T47D (cell line): ENCODE data around the gene SLC9A5.

Experiments
- DNase-seq, 2 experiments: peaks; one replicate each; pipeline versions ENCODE4 v3.0.0 to v3.0.0-alpha.2; 2011 to 2012; ENCODE audit warnings: low read depth in 1 of 2, low spot score in 1 of 2
- JUND ChIP-seq: IDR thresholded peaks from 2 replicates; pipeline ENCODE4 v1.6.1; 2012; ENCODE audit warnings: low read depth
- in situ Hi-C: cut with HindIII; loops from 2 replicates; pipeline ENCODE4 v1.10.0; 2016; ENCODE audit warnings: low sequenced_read_pairs, low pct_unique_long_range_greater_than_20kb

Gene SLC9A5

DNA sequence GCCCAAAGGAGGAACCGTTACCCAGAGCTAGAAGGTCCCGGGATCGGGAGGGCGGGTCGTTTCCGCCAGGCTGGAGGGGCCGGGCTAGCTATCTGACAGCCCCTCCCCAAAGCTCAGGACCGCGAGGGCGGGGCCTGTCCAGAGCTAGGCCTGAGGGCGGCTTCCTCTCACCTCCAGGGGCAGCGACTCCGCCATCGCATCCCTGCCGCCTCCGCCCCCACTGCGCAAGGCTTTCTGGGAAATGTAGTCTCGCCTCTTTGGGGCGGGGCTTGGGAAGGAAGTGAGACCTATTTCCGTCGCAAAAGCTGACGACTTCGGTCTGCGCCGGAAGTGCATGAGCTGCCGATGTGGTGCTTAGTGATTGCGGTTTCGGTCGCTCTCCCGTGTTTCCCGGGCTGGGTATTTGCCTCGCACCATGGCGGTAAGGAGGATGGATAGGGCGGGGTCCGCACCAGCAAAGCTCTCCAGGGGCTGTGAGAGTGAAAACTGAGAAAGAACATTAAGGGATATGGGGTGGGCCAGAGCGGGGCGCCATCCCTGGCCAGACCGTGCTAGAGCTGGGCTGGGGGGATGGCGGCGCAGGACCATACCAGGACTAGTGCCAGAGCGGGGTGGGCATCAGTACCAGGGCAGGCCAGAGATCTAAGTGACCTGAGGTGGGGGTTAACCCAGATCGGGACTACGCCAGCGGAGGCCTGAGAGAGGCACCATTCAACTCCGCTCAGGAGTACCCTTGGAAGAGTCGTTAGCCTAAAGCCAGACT is 21.8 kb upstream of the SLC9A5 start, which contains the start of gene TMEM208:
Gene TMEM208 (plus strand): TSS at position 327 of the 763 bp plus-strand sequence. CDS start 89 bp downstream, at position 416.
- peak; percentile 82 to 98 for DNase-seq
- TF ChIP-seq JUND: no peak
- in situ Hi-C loops: no loop called here

DNA sequence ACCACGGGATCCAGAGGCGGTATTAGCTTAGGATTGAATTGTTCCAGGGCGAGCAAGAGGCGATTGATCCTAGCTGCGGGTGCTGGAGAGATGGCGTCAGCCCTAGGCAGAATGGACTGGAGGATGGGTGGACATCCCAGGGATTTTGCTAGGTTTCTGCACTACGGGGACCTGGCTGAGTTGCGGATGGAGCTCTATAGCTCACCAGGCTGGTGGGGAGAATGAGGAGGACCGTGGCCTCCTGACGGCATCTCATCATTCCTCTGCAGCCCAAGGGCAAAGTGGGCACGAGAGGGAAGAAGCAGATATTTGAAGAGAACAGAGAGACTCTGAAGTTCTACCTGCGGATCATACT is 21.2 kb upstream of the SLC9A5 start:
- DNase-seq: no peak
- TF ChIP-seq JUND: no peak
- in situ Hi-C loops: no loop called here

DNA sequence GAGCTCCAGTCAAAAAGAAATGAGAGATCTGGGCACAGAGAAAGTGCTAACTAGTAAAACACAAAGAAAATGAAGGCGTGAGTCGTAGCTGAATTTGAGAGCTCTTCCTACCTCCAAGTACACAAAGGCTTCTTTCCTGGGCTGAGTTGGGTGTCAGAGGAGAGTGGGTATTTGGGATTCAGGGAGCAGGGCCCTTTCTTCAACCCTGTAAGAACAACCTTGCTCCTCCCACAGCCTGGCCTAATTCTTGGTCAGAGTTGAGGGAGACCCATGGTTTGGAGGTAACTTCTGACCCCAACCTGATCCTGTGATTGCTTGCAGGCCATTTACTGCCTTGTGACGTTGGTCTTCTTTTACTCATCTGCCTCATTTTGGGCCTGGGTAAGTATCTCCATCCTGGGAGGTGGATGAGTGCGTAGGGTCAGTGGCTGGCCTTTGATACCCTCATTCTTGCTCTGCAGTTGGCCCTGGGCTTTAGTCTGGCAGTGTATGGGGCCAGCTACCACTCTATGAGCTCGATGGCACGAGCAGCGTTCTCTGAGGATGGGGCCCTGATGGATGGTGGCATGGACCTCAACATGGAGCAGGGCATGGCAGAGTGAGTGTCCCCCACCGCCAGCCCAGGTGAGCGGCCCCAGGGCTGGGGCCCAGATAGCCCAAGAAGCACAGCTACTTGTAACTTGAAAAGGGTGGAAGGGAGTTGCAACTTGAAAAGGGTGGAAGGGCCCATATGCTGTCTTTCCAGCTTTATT is 20.6 kb upstream of the SLC9A5 start:
- TF ChIP-seq JUND: no peak
- no peak for DNase-seq
- in situ Hi-C loops: no loop called here

DNA sequence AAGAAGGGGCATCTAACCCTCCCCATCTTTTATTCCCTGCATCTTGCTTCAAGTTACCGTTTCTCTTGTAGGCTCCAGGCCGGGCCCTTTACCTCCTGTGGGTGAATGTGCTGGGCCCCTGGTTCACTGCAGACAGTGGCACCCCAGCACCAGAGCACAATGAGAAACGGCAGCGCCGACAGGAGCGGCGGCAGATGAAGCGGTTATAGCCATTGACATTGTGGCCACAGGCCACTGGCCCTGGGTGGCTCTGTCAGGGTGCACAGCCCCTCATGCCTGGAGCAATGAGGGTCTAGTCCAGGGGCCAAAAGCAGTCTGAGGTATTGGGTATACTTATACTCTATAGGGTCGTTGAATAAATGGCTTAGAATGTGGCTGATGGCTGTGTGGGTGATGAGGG is 19.9 kb upstream of the SLC9A5 start:
- no peak for DNase-seq
- no peak for TF ChIP-seq JUND
- in situ Hi-C loops: no loop called here

DNA sequence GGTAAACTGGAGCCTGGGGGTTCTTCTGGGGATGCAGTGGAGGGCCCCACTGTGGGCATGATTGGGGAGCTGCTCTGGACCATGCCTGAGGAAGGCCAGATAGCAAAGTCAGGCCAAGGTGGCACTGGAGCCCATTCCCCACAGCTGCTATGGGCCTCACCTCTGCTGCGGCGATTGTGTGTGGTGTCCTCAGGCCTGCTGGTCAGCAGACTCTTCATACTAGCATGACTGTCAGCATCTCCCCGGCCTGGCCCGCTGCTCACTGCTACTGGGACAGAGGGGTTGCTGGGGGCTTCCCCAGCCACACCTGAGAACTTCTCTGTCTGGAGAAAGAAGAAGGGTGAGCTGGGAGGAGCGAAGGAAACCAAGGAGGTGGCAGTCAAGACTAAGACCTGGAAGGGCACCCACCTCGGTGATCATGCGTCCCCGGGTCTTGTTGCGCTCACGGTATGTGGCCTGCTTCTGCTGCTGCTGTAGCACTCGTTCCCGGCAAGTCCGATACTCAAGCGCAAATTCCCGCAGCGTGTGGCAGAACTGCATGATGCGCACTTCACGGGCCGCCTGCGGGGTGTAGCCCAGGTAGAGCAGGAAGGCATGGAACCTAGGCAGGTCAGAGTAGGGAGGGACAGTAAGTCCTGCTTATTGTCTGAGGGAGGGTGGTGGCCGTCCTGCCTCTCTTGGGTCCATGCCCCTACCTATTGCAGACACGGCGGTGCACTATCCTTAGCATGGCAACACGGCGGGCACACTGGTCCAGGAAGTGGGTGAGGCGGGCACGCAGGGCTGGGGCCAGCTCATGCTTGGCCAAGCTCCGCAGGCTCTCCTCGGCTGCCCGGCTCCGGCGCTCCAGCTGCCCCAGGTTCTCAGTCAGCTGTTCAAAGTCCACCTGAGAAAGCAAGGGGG is 18.6 kb upstream of the SLC9A5 start:
- TF ChIP-seq JUND: no peak
- in situ Hi-C loops: no loop called here
- DNase-seq: no peak

DNA sequence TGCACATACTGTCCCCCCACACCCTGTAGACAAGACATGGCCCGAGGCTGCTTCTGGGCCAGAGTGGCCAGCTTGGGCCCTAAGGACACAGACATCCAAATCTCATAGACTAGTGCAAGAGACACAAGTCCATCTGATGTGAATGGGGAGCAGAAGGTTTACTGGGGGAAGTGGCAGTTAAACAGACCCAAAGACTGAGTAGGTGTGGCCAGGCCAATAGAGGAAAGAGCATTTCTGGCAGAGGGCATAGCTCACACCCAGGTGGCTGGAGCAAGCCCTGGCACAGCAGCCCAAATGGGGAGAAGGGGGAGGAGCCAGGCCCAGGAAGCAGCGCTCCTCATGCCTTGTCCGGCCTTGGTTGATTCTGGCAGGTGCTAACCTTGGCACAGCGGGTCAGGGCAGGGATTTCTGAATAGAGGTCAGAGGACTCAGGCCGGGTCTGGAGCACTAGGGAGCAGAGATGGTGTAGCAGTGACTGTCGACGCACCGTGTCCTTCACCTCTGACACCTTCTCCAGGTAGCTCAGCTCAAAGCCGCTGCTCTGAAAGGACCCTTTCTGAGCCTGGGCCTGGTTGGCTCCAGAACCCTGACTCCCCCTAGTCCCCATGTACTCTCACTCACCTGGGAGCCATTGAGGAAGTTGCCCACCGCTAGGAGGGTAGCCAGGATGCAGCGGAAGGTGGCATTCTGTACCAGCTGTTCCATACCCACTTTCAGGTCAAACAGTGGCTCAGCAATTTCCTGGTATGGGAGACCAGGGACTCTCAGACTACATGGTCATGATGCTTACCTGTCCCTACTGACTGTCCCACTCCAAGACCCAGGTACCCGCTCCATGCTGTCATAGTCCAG is 17.7 kb upstream of the SLC9A5 start:
- in situ Hi-C loops: no loop called here
- no peak for DNase-seq
- no peak for TF ChIP-seq JUND

DNA sequence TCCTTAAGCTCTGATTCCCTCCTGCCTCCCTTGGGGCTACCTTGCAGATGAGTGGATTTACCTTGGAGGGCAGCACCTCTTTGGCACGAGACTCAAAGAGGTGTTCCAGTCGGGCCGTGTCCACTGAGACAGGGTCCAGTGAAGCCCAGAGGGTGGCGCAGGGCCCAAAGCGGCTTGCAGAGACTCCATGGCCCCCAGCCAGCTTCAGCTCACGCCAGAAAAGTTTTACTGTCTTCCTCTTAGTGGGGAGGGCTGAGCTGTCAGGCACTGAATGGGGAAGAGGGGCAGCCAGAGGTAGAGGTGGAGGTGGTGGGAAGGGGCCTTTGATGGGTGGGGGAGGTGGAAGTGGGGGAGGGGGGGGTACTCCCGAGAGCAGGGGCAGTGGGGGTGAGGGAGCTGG is 15.2 kb upstream of the SLC9A5 start:
- in situ Hi-C loops: no loop called here

DNA sequence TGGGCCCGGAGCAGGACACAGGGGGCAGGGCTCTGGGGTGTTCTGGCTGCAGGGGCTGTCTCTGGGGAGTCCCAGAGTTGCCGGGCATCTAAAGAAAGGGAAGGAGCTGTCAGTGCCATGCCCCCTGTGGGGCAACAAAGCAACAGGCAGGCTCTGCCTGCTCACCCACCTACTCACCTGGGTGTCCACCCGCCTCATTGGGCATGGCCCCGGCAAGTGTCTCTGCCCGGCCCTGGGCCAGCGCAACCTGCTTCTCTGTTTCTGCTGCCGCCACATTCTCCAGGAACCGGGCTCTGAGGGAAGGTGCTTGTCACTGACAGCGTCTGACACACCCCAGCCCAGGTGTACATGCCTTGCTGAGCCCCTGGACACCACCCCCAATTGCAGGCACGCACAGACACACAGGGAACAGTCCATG is 14.6 kb upstream of the SLC9A5 start:
- no peak for TF ChIP-seq JUND
- DNase-seq: no peak
- in situ Hi-C loops: no loop called here

More for the DNA sequence above, 15.2 kb upstream of the SLC9A5 start:
- DNase-seq: no peak
- TF ChIP-seq JUND: no peak

DNA sequence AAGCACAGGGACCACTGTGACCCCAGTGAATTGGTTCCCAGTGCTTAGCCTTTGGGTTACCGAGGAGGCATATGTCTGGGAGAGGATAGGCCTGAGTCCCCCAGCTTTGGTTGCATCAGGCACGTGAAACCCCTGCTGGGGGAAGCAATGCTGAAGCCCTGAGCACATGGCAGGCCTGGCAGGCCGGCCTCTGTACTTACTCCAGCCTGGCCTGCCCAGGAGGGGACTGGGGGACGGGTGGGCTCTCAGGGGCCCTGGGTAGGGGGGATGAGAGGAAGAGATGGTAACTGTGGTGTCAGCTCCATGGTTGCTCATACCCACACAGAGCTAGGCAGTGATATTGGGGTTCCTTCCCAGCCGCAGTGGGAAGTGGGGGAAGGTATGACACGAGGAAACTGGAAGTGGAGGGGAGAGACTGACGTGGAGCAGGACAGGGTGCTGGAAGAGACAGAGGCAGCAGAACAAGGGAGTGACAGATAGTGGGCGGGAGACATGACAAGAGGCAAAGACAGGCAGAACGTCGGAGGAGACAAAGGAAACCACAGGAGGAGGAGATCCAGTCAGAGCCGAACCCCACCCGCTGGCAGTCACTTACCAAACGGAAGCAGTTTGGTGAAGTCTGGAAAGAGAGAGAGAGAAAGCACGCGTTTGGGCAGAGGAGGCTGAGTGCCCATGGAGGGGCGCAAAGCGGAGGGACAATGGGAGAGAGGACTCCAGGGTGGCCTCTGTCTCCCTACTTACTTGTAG is 12.8 kb upstream of the SLC9A5 start:
- DNase-seq: no peak
- no peak for TF ChIP-seq JUND
- in situ Hi-C loops: no loop called here

DNA sequence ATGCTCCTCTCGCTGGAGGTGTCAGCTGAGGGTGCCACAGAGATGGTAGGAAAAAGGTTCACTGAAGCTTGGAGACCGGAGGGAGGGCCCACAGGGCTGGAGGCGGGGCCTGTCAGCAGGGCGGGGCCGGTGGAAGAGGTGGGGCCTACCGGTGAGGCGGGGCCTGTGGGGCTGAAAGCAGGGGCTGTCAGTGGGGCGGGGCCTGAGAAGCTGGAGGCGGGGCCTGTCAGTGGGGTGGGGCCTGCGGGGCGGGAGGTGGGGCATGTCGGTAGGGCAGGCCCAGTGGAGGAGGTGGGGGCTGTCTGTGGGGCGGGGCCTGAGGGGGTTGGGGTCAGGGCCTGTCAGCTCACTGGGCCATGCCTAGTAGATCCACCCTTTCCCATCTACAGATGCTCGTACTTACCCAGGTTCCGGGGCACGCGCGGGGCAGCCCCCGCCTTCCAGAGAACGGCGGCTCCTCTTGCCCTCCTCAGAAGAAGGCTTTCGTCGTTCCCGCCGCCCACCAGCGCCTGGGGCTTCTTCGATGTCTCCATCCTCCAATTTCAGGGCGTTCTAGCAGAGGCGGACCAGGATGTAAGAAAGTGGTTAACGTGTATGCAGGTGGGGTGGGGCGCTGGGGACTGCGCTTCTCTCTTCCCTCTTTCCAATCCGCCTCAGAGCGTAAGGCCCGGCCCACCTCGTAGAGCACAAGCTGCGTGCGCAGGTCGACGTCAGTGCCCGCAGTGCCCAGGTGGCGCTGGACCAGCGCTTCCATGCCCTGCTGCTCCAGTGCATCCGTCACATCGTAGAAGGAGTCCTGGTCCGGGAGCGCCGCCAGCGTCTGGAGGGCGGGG is 12.0 kb upstream of the SLC9A5 start:
- TF ChIP-seq JUND: no peak
- DNase-seq: peak; percentile 72 to 92
- in situ Hi-C loops: no loop called here
